Rectal smooth muscle tissue (tissue), 1 donor: ENCODE data around the gene DMRTB1.
"Not testable (repeated sequence)": the region's sequence is repeated elsewhere in the genome, so short reads cannot be mapped to it uniquely, and the experiment has no call there.

Source experiments
- H3K27ac ChIP-seq: one replicate; pipeline ENCODE4 v1.7.0; 2013; ENCODE audit warnings: low read depth, low read length, inconsistent platforms
- H3K27me3 ChIP-seq: one replicate; pipeline ENCODE4 v1.7.0; 2013; ENCODE audit warnings: low read length; ENCODE audit not compliant: control insufficient read depth, insufficient read depth
- H3K36me3 ChIP-seq: one replicate; pipeline ENCODE4 v1.7.0; 2013; ENCODE audit warnings: low read length; ENCODE audit not compliant: control insufficient read depth, insufficient read depth
- H3K4me1 ChIP-seq: one replicate; pipeline ENCODE4 v1.7.0; 2013; ENCODE audit warnings: low read length; ENCODE audit not compliant: control insufficient read depth, insufficient read depth
- H3K4me3 ChIP-seq: one replicate; pipeline ENCODE4 v1.7.0; 2013; ENCODE audit warnings: low read length
- H3K9ac ChIP-seq: one replicate; pipeline ENCODE4 v1.7.0; 2013; ENCODE audit warnings: low read length

DMRTB1 gene

GRCh38 chr1:53419034-53419433 is 40.2 kb upstream of the DMRTB1 start:
- Histone ChIP-seq H3K36me3 (no peaks in the 10 kb centered on the region), H3K4me1 (no peaks in the 10 kb centered on the region), H3K9ac (no peak overlapping the region), H3K4me3 (no peak overlapping the region), H3K27me3 (no peaks in the 10 kb centered on the region), H3K27ac (no peak overlapping the region)

- H3K27me3 ChIP-seq = no peaks in the 10 kb centered on the region
- no peak overlapping the region for H3K4me3 ChIP-seq
- no peak overlapping the region for H3K27ac ChIP-seq
- no peaks in the 10 kb centered on the region for H3K36me3 ChIP-seq
- H3K4me1 ChIP-seq = no peaks in the 10 kb centered on the region
- no peak overlapping the region for H3K9ac ChIP-seq
These were observed 38.9 kb upstream of the DMRTB1 start for GRCh38 chr1:53420341-53420740.

- H3K27ac ChIP-seq = no peak overlapping the region
- no peak overlapping the region for H3K9ac ChIP-seq
- H3K27me3 ChIP-seq = no peaks in the 10 kb centered on the region
- no peak overlapping the region for H3K4me3 ChIP-seq
- H3K36me3 ChIP-seq = no peaks in the 10 kb centered on the region
- H3K4me1 ChIP-seq = no peaks in the 10 kb centered on the region
These were observed 38.0 kb upstream of the DMRTB1 start for GRCh38 chr1:53421208-53421607.

GRCh38 chr1:53430261-53430660 is 28.9 kb upstream of the DMRTB1 start:
- no peak overlapping the region for H3K9ac ChIP-seq
- no peak overlapping the region for H3K4me3 ChIP-seq
- H3K27me3 ChIP-seq = no peaks in the 10 kb centered on the region
- H3K4me1 ChIP-seq = no peaks in the 10 kb centered on the region
- no peak overlapping the region for H3K27ac ChIP-seq
- H3K36me3 ChIP-seq = no peaks in the 10 kb centered on the region

- no peaks in the 10 kb centered on the region for H3K4me1 ChIP-seq
- H3K4me3 ChIP-seq = no peak overlapping the region
- no peaks in the 10 kb centered on the region for H3K36me3 ChIP-seq
- no peak overlapping the region for H3K27ac ChIP-seq
- H3K27me3 ChIP-seq = no peaks in the 10 kb centered on the region
- no peak overlapping the region for H3K9ac ChIP-seq
These were observed 28.4 kb upstream of the DMRTB1 start for GRCh38 chr1:53430779-53431178.

GRCh38 chr1:53431244-53431643 is 28.0 kb upstream of the DMRTB1 start:
- H3K9ac ChIP-seq = no peak overlapping the region
- H3K36me3 ChIP-seq = no peaks in the 10 kb centered on the region
- no peaks in the 10 kb centered on the region for H3K27me3 ChIP-seq
- no peak overlapping the region for H3K27ac ChIP-seq
- H3K4me1 ChIP-seq = no peaks in the 10 kb centered on the region
- no peak overlapping the region for H3K4me3 ChIP-seq

- no peaks in the 10 kb centered on the region for H3K4me1 ChIP-seq
- H3K4me3 ChIP-seq = no peak overlapping the region
- no peaks in the 10 kb centered on the region for H3K27me3 ChIP-seq
- no peak overlapping the region for H3K9ac ChIP-seq
- no peak overlapping the region for H3K27ac ChIP-seq
- H3K36me3 ChIP-seq = no peaks in the 10 kb centered on the region
These were observed 27.2 kb upstream of the DMRTB1 start for GRCh38 chr1:53431805-53432565.

GRCh38 chr1:53432611-53433010 is 26.6 kb upstream of the DMRTB1 start:
- no peaks in the 10 kb centered on the region for H3K4me1 ChIP-seq
- no peak overlapping the region for H3K27ac ChIP-seq
- H3K9ac ChIP-seq = no peak overlapping the region
- H3K36me3 ChIP-seq = no peaks in the 10 kb centered on the region
- H3K4me3 ChIP-seq = no peak overlapping the region
- H3K27me3 ChIP-seq = no peaks in the 10 kb centered on the region

GRCh38 chr1:53434405-53435007 is 24.7 kb upstream of the DMRTB1 start:
- H3K4me3 ChIP-seq, H3K36me3 ChIP-seq, H3K4me1 ChIP-seq, H3K9ac ChIP-seq, H3K27ac ChIP-seq, H3K27me3 ChIP-seq: not testable (repeated sequence)

- Histone ChIP-seq H3K27me3 (no peaks in the 10 kb centered on the region), H3K27ac (no peak overlapping the region), H3K9ac (no peak overlapping the region)
These were observed 24.0 kb upstream of the DMRTB1 start for GRCh38 chr1:53435151-53435550.

GRCh38 chr1:53438427-53439336 is 20.5 kb upstream of the DMRTB1 start:
- Histone ChIP-seq H3K4me1 (no peaks in the 10 kb centered on the region), H3K36me3 (no peaks in the 10 kb centered on the region), H3K4me3 (no peak overlapping the region), H3K27ac (no peak overlapping the region), H3K9ac (no peak overlapping the region), H3K27me3 (no peaks in the 10 kb centered on the region)

More at GRCh38 chr1:53435151-53435550, 24.0 kb upstream of the DMRTB1 start:
- Histone ChIP-seq H3K36me3 (no peaks in the 10 kb centered on the region), H3K4me1 (no peaks in the 10 kb centered on the region), H3K4me3 (no peak overlapping the region)

- Histone ChIP-seq H3K27ac (no peak overlapping the region), H3K4me3 (no peak overlapping the region), H3K9ac (no peak overlapping the region), H3K36me3 (no peaks in the 10 kb centered on the region), H3K27me3 (no peaks in the 10 kb centered on the region), H3K4me1 (no peaks in the 10 kb centered on the region)
These were observed 19.6 kb upstream of the DMRTB1 start for GRCh38 chr1:53439337-53440207.
